Measurements from ENCODE around the gene GALNT14.

DNA sequence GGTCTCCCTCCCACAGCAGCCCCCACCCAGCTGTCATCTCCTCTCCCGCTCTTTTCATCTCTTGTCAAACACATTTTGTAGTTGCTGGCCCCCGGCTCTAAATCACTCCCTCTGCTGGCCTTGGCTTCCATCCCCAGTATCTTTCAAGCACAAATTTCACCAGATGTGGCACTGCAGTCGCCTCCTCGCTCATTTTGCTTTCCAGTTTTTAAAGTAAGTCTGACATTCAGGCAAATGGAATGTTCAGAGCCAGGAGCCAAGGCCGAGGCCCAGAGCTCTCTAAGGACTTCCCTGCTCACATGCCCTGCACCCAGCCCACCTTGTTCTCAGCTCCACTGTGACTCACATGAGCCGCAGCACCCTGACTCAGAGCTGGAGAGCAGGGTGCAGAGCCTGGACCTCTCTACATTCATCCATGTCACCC lies 158.4 kb downstream of the GALNT14 start:
- TF ChIP-seq, protein P1, sequence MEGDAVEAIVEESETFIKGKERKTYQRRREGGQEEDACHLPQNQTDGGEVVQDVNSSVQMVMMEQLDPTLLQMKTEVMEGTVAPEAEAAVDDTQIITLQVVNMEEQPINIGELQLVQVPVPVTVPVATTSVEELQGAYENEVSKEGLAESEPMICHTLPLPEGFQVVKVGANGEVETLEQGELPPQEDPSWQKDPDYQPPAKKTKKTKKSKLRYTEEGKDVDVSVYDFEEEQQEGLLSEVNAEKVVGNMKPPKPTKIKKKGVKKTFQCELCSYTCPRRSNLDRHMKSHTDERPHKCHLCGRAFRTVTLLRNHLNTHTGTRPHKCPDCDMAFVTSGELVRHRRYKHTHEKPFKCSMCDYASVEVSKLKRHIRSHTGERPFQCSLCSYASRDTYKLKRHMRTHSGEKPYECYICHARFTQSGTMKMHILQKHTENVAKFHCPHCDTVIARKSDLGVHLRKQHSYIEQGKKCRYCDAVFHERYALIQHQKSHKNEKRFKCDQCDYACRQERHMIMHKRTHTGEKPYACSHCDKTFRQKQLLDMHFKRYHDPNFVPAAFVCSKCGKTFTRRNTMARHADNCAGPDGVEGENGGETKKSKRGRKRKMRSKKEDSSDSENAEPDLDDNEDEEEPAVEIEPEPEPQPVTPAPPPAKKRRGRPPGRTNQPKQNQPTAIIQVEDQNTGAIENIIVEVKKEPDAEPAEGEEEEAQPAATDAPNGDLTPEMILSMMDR (conservative IDR thresholded peaks at IDR 0.05; ENCODE audit: low read length) = no peak
- TF ChIP-seq EZH2phosphoT487 (IDR thresholded peaks at IDR 0.05; ENCODE audit: borderline replicate concordance) = no peak
